GM11168 (cell line): ENCODE data around the gene EGLN3.

Experiments
- in situ Hi-C: fragments of 300-500 bp; cut with MboI; formaldehyde crosslinking; loops from one replicate; pipeline ENCODE4 v1.12.0; 2022; ENCODE audit warnings: low sequenced_read_pairs; ENCODE audit not compliant: unreplicated experiment

EGLN3 gene

DNA sequence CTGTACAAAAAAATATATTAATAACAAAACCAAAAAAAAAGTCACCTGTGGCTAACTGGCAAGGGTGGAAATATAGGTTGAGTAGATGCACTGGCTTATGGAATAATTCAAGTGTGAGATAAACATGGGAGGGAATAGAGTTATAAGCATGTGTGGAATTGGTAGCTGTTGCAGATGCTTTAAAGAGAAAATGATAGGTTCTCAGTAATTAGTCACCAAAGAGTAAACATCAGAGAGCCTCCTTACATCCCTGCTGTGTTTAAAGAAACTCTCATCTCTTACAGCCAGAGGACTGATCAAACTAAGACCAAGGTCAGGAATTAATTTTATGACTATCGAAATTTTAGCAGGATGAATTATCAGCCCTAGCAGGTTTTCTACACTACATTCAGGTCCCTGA lies 70.5 kb downstream of the EGLN3 start:
- in situ Hi-C loops = no loop called here

DNA sequence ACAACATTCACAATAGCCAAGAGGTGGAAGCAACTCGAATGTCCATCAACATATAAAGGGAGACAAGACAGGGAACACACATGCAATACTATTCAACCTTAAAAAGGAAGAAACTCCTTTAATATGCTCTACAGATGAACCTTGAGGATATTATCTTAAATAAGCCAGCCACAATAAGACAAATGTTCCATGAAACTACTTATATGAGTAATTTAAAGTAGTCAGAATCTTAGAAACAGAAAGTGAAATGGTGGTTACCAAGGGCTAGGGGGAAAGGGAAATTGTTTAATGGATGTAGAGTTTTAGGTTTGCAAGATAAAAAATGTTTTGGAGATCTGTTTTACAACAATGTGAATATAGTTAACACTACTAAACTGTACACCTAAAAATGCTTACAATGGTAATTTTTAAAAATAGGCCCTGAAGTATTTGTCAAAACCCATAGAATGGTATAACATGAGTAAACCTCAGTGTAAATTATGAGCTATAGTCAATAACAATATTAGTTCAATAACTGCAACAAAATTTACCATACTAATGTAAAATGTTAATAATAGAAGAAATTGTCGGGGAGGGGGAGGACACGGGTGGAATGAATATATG lies 71.1 kb downstream of the EGLN3 start:
- in situ Hi-C loops = no loop called here

DNA sequence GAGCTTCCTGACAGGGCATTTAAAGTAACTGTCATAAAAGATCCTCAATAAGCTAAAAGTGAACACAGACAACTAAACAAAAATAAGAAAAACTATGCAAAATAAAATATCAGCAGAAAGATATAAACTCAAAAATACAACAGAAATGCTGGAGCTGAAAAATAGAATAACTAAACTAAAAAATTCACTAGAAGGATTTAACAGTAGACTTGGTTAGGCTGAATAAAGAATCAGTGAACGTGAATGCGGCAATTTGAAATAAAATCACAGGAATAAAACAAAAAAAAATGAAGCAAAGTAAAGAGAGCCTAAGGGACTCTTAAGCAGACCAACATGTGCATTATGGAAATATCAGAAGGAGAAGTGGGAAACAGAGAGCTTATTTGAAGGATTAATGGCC lies 74.6 kb downstream of the EGLN3 start:
- in situ Hi-C loops = no loop called here
